ENCODE measurements around the gene KRT27. TPM values are rescaled to one million over a fixed set of nuclear protein-coding genes. Genes with fewer than 3 reads are reported as not detected.

The KRT27 gene
- total RNA-seq, 1 experiment from 2014 or later = not detected

Other genes with a start within 250 kb of the KRT27 start
- 1.1 TPM in 1 of 2 replicates, not detected in the other for gene CCR7, start 217.1 kb downstream of the KRT27 start, total RNA-seq (2014; rRNA removed; shearing (Covaris generic))
- gene SMARCE1, start 134.7 kb downstream of the KRT27 start, total RNA-seq (2014; rRNA removed; shearing (Covaris generic)) = 75.1 and 99.9 TPM in 2 replicates
- 0.07 and 0.26 TPM in 2 replicates for gene KRT222, start 117.4 kb downstream of the KRT27 start, total RNA-seq (2014; rRNA removed; shearing (Covaris generic))
- gene KRT24, start 78.8 kb downstream of the KRT27 start, total RNA-seq (2014; rRNA removed; shearing (Covaris generic)) = not detected in 2 replicates
- gene KRT25, start 27.2 kb downstream of the KRT27 start, total RNA-seq (2014; rRNA removed; shearing (Covaris generic)) = not detected in 2 replicates
- gene KRT26, start 10.3 kb downstream of the KRT27 start, total RNA-seq (2014; rRNA removed; shearing (Covaris generic)) = not detected in 2 replicates
- gene KRT28, start 17.4 kb upstream of the KRT27 start, total RNA-seq (2014; rRNA removed; shearing (Covaris generic)) = not detected in 2 replicates
- 2.4 and 5.4 TPM in 2 replicates for gene KRT10, start 40.1 kb upstream of the KRT27 start, total RNA-seq (2014; rRNA removed; shearing (Covaris generic))
- gene KRT12, start 84.7 kb upstream of the KRT27 start, total RNA-seq (2014; rRNA removed; shearing (Covaris generic)) = not detected in 2 replicates
- gene KRT20, start 102.7 kb upstream of the KRT27 start, total RNA-seq (2014; rRNA removed; shearing (Covaris generic)) = not detected in 2 replicates
- not detected in 2 replicates for gene KRT23, start 155.1 kb upstream of the KRT27 start, total RNA-seq (2014; rRNA removed; shearing (Covaris generic))
- not detected in 2 replicates for gene KRT39, start 184.4 kb upstream of the KRT27 start, total RNA-seq (2014; rRNA removed; shearing (Covaris generic))
- gene KRT40, start 201.8 kb upstream of the KRT27 start, total RNA-seq (2014; rRNA removed; shearing (Covaris generic)) = not detected in 2 replicates
- gene KRTAP3-3, start 211.6 kb upstream of the KRT27 start, total RNA-seq (2014; rRNA removed; shearing (Covaris generic)) = not detected in 2 replicates
- gene KRTAP3-2, start 217.4 kb upstream of the KRT27 start, total RNA-seq (2014; rRNA removed; shearing (Covaris generic)) = not detected in 2 replicates
- gene KRTAP3-1, start 226.6 kb upstream of the KRT27 start, total RNA-seq (2014; rRNA removed; shearing (Covaris generic)) = not detected in 2 replicates
- not detected in 2 replicates for gene KRTAP1-5, start 244.7 kb upstream of the KRT27 start, total RNA-seq (2014; rRNA removed; shearing (Covaris generic))
- not detected in 2 replicates for gene KRTAP1-4, start 247.6 kb upstream of the KRT27 start, total RNA-seq (2014; rRNA removed; shearing (Covaris generic))

Measured in H7 (cell line).